Parathyroid adenoma (tissue), 2 donors: ENCODE data around the gene AP5Z1.

Experiments
- H2AFZ ChIP-seq: fragments of 300-600 bp; sonication (generic); one replicate; pipeline ENCODE4 v1.7.0; 2017; ENCODE audit warnings: antibody characterized with exemption, mild to moderate bottlenecking
- H3K27ac ChIP-seq: fragments of 300-600 bp; sonication (generic); one replicate; pipeline ENCODE4 v1.7.0; 2017
- H3K27me3 ChIP-seq: fragments of 300-600 bp; sonication (generic); one replicate; pipeline ENCODE4 v1.7.0; 2017; ENCODE audit warnings: low read length; ENCODE audit not compliant: control insufficient read depth, insufficient read depth
- H3K36me3 ChIP-seq: fragments of 300-600 bp; sonication (generic); one replicate; pipeline ENCODE4 v1.7.0; 2017; ENCODE audit warnings: low read length; ENCODE audit not compliant: control insufficient read depth, insufficient read depth
- H3K4me1 ChIP-seq: fragments of 300-600 bp; sonication (generic); one replicate; pipeline ENCODE4 v1.7.0; 2017; ENCODE audit warnings: control low read depth
- H3K4me2 ChIP-seq: fragments of 300-600 bp; sonication (generic); one replicate; pipeline ENCODE4 v1.7.0; 2017; ENCODE audit warnings: low read length
- H3K4me3 ChIP-seq: fragments of 300-600 bp; sonication (generic); one replicate; pipeline ENCODE4 v1.7.0; 2017; ENCODE audit warnings: low read depth, low read length
- H3K79me2 ChIP-seq: fragments of 300-600 bp; sonication (generic); one replicate; pipeline ENCODE4 v1.7.0; 2017; ENCODE audit warnings: control low read depth
- H3K9ac ChIP-seq: fragments of 300-600 bp; sonication (generic); one replicate; pipeline ENCODE4 v1.7.0; 2017; ENCODE audit warnings: mild to moderate bottlenecking
- H3K9me3 ChIP-seq: fragments of 300-600 bp; sonication (generic); one replicate; pipeline ENCODE4 v1.7.0; 2017; ENCODE audit warnings: low read length; ENCODE audit not compliant: control insufficient read depth
- CTCF ChIP-seq: fragments of 300-600 bp; sonication (generic); IDR thresholded peaks from one replicate; pipeline ENCODE4 v1.7.0; 2017; ENCODE audit warnings: antibody characterized with exemption, mild to moderate bottlenecking
- donor health status: primary hyperparathyroidism.

AP5Z1 gene

GRCh38 chr7:4783292-4783652 is 7.8 kb downstream of the AP5Z1 start:
- H3K4me3 ChIP-seq = no peak overlapping the region
- peaks cover 1% of the 10 kb centered on the region for H3K79me2 ChIP-seq
- H2AFZ ChIP-seq = no peak overlapping the region
- H3K27me3 ChIP-seq = no peaks in the 10 kb centered on the region
- H3K27ac ChIP-seq = no peak overlapping the region
- no peak overlapping the region for H3K9ac ChIP-seq
- no peak for TF ChIP-seq CTCF
- no peak overlapping the region for H3K4me2 ChIP-seq
- H3K36me3 ChIP-seq = no peaks in the 10 kb centered on the region
- no peaks in the 10 kb centered on the region for H3K4me1 ChIP-seq
- no peaks in the 10 kb centered on the region for H3K9me3 ChIP-seq

- no peak overlapping the region for H3K9ac ChIP-seq
- H2AFZ ChIP-seq = no peak overlapping the region
- no peak overlapping the region for H3K4me3 ChIP-seq
- no peak for TF ChIP-seq CTCF
- H3K4me2 ChIP-seq = no peak overlapping the region
- H3K36me3 ChIP-seq = no peaks in the 10 kb centered on the region
- H3K4me1 ChIP-seq = no peaks in the 10 kb centered on the region
- H3K27me3 ChIP-seq = no peaks in the 10 kb centered on the region
- no peak overlapping the region for H3K27ac ChIP-seq
- H3K9me3 ChIP-seq = no peaks in the 10 kb centered on the region
- H3K79me2 ChIP-seq = no peaks in the 10 kb centered on the region
These were observed 8.4 kb downstream of the AP5Z1 start for GRCh38 chr7:4783762-4784351.

GRCh38 chr7:4784799-4785198 is 9.4 kb downstream of the AP5Z1 start:
- Histone ChIP-seq H2AFZ (no peak overlapping the region), H3K36me3 (no peaks in the 10 kb centered on the region), H3K27me3 (no peaks in the 10 kb centered on the region), H3K4me2 (no peak overlapping the region), H3K79me2 (no peaks in the 10 kb centered on the region), H3K4me1 (no peaks in the 10 kb centered on the region), H3K9me3 (no peaks in the 10 kb centered on the region), H3K9ac (no peak overlapping the region), H3K27ac (no peak overlapping the region), H3K4me3 (no peak overlapping the region)
- no peak for TF ChIP-seq CTCF

- H3K9me3 ChIP-seq = no peaks in the 10 kb centered on the region
- no peak overlapping the region for H3K9ac ChIP-seq
- no peak overlapping the region for H2AFZ ChIP-seq
- no peak for TF ChIP-seq CTCF
- H3K36me3 ChIP-seq = no peaks in the 10 kb centered on the region
- no peak overlapping the region for H3K4me2 ChIP-seq
- H3K4me3 ChIP-seq = no peak overlapping the region
- no peak overlapping the region for H3K27ac ChIP-seq
- no peaks in the 10 kb centered on the region for H3K4me1 ChIP-seq
- no peaks in the 10 kb centered on the region for H3K27me3 ChIP-seq
- no peaks in the 10 kb centered on the region for H3K79me2 ChIP-seq
These were observed 9.9 kb downstream of the AP5Z1 start for GRCh38 chr7:4785371-4785770.

GRCh38 chr7:4786015-4786414 is 10.6 kb downstream of the AP5Z1 start:
- Histone ChIP-seq H3K27me3 (no peaks in the 10 kb centered on the region), H3K4me1 (no peaks in the 10 kb centered on the region), H2AFZ (no peak overlapping the region), H3K79me2 (no peaks in the 10 kb centered on the region), H3K4me3 (no peak overlapping the region), H3K27ac (no peak overlapping the region), H3K9me3 (no peaks in the 10 kb centered on the region), H3K4me2 (no peak overlapping the region), H3K36me3 (no peaks in the 10 kb centered on the region), H3K9ac (no peak overlapping the region)
- no peak for TF ChIP-seq CTCF
